Lung (tissue), 12 donors: Measurements from ENCODE around the gene HSP90AB1. TPM values are rescaled to one million over a fixed set of nuclear protein-coding genes. Genes with fewer than 3 reads are reported as not detected.
A peak's percentile ranks its signal among the peaks of the same experiment; 100 is the strongest.

Experiments used
- ATAC-seq: fragments of 200-7000 bp; cut with Tn5 transposase; one replicate; pipeline ENCODE4 v1.9.1; 2020; ENCODE audit warnings: moderate number of reproducible peaks; ENCODE audit not compliant: insufficient read depth, low FRiP score
- DNase-seq, 3 donors: peaks; one replicate each; pipeline ENCODE4 v3.0.0-alpha.2; 2013 to 2017
- H3K27ac ChIP-seq, 2 donors: one replicate each; pipeline ENCODE4 v1.5.1; 2013; ENCODE audit warnings: mild to moderate bottlenecking in 2 of 2, moderate library complexity in 2 of 2, control low read depth in 1 of 2, inconsistent platforms in 1 of 2, low read depth in 1 of 2, low read length in 1 of 2
- H3K27me3 ChIP-seq, 3 donors: one replicate each; pipeline ENCODE4 v1.5.1; 2013; ENCODE audit warnings: low read length in 2 of 3; ENCODE audit not compliant: control insufficient read depth in 3 of 3, insufficient read depth in 3 of 3
- H3K36me3 ChIP-seq, 4 donors: one replicate each; pipeline ENCODE4 v1.5.1; 2013; ENCODE audit warnings: low read length in 4 of 4, mild to moderate bottlenecking in 1 of 4, moderate library complexity in 1 of 4; ENCODE audit not compliant: control insufficient read depth in 4 of 4, insufficient read depth in 4 of 4
- H3K4me1 ChIP-seq, 5 donors: one replicate each; pipeline ENCODE4 v1.5.1; 2013; ENCODE audit warnings: low read length in 5 of 5, mild to moderate bottlenecking in 2 of 5, moderate library complexity in 1 of 5; ENCODE audit not compliant: control insufficient read depth in 5 of 5, insufficient read depth in 5 of 5
- H3K4me3 ChIP-seq: one replicate; pipeline ENCODE4 v1.5.1; 2013; ENCODE audit warnings: mild to moderate bottlenecking, control low read depth, moderate library complexity
- H3K9ac ChIP-seq, 2 donors: one replicate each; pipeline ENCODE4 v1.5.1; 2013; ENCODE audit warnings: low read length in 2 of 2, control low read depth in 1 of 2; ENCODE audit not compliant: insufficient read depth in 1 of 2
- H3K9me3 ChIP-seq, 4 donors: one replicate each; pipeline ENCODE4 v1.5.1; 2013; ENCODE audit warnings: low read length in 3 of 4, mild to moderate bottlenecking in 1 of 4, moderate library complexity in 1 of 4; ENCODE audit not compliant: control insufficient read depth in 4 of 4, insufficient read depth in 3 of 4
- CTCF ChIP-seq: IDR thresholded peaks from 2 replicates; pipeline ENCODE4 v1.5.1; 2012; ENCODE audit warnings: mild to moderate bottlenecking; ENCODE audit errors: control extremely low read depth, extremely low read depth
- WGBS, 2 donors: extraction: QIAGEN DNeasy Blood & Tissue Kit; methylation state at CpG; one replicate each; pipeline ENCODE4 v1.1.7; 2013; 5-methylcytosine and 5-hydroxymethylcytosine counted together
- polyA plus RNA-seq, 2 donors: library from polyadenylated mRNA; stranded (reverse); fragments of 200-250 nt; gene quantifications; one replicate each; pipeline ENCODE4 v1.2.1, GENCODE V29; 2013
- total RNA-seq, 2 donors: library from RNA; depleted of rRNA in 1 of 2; stranded (reverse); fragments of >200 nt in 1 of 2; gene quantifications; one replicate each; pipeline ENCODE4 v1.2.1, GENCODE V29; 2014 to 2021
- donor health status: control.
- donor health status: control.
- donor health status: Bipolar disorder and iron deficiency.
- donor health status: healthy.
- donor health status: DM: yes; HTN: yes; CAD: no.

HSP90AB1 gene
- total and polyA plus RNA-seq, 4 donors: 289 to 700 (median 509) TPM

DNA sequence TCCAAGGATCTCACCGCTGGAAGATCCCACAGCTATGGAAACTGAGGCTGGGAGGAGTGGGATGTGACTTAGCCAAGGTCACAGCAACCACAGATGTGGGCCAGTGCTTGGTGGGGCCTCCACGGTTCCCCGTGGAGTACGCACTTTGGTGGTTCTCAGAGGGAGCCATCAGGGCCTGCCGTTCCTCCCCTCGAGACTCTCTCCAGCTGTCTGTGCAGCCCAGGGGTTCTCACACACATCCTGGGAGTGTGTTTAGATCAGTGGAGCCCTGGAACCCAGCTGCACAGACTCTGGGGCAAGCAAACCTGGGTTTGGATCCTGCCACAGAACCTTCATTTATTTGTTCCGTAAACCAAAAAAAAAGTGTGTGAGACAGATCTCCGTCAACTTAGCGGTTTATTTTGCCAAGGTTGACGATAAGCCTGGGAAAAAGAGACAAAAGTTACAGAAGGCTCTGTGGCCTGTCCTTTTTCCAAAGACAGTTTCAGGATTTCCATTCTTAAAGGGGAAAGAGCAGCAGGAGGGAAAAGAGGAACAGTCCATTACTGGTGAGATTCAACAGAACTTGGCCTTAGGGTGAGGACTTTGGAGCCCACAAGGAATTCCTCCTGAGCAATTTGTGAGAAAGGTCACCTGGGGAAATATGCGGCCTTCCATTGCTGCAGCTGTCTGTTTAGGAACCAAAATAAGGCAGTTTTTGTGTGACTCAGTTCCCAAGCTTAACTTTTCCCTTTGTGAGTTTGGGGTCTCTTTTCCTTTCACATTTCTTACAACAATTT lies 43.7 kb upstream of the HSP90AB1 start:
- 91 to 93% methylated on average over 11 of the region's 11 CpGs for WGBS, 2 donors
- ATAC-seq (no peak), DNase-seq (no peak)
- Histone ChIP-seq H3K4me1 (peaks cover 0 to 3% (median 0%) of the 10 kb centered on the region in 5 donors), H3K9me3 (no peaks in the 10 kb centered on the region), H3K4me3 (no peak overlapping the region), H3K27ac (peak overlapping the region in 1 of 2 donors; percentile 56), H3K9ac (no peak overlapping the region), H3K27me3 (no peaks in the 10 kb centered on the region), H3K36me3 (no peaks in the 10 kb centered on the region)
- no peak for TF ChIP-seq CTCF

DNA sequence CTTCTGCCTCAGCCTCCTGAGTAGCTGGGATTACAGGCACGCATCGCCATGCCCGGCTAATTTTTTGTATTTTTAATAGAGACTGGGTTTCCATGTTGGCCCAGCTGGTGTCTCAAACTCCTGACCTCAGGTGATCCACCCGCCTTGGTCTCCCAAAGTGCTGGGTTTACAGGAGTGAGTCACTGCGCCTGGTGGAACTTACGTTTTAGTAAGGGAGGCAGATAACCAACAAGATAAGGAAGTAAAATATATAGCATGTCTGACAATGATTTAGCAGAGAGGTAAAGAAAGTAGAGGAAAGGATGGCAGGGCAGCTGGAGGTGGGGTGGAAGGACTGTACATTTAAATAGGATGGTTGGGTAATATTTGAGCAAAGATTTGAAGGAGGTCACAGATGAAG lies 42.9 kb upstream of the HSP90AB1 start:
- Histone ChIP-seq H3K4me1 (peaks cover 0 to 3% (median 0%) of the 10 kb centered on the region in 5 donors), H3K36me3 (no peaks in the 10 kb centered on the region), H3K4me3 (no peak overlapping the region), H3K27ac (no peak overlapping the region), H3K27me3 (no peaks in the 10 kb centered on the region), H3K9me3 (no peaks in the 10 kb centered on the region), H3K9ac (no peak overlapping the region)
- ATAC-seq: no peak
- no peak for TF ChIP-seq CTCF
- 88% methylated on average over 6 of the region's 6 CpGs for WGBS, 2 donors
- DNase-seq: no peak

GRCh38 chr6:44207966-44208365 lies 38.9 kb upstream of the HSP90AB1 start:
- Histone ChIP-seq H3K9ac (no peak overlapping the region), H3K27ac (no peak overlapping the region), H3K4me3 (no peak overlapping the region), H3K9me3 (no peaks in the 10 kb centered on the region), H3K4me1 (no peaks in the 10 kb centered on the region), H3K27me3 (no peaks in the 10 kb centered on the region), H3K36me3 (no peaks in the 10 kb centered on the region)
- ATAC-seq (no peak), DNase-seq (no peak)
- 94% methylated on average over 6 of the region's 6 CpGs for WGBS, 2 donors
- no peak for TF ChIP-seq CTCF

GRCh38 chr6:44211284-44211683 lies 35.6 kb upstream of the HSP90AB1 start:
- no peaks in the 10 kb centered on the region for H3K36me3 ChIP-seq
- H3K9me3 ChIP-seq: no peaks in the 10 kb centered on the region
- H3K4me3 ChIP-seq: no peak overlapping the region
- 63 to 80% methylated on average over 3 of the region's 3 CpGs for WGBS, 2 donors
- peaks cover 0 to 5% (median 0%) of the 10 kb centered on the region in 5 donors for H3K4me1 ChIP-seq
- no peak overlapping the region for H3K9ac ChIP-seq
- no peak overlapping the region for H3K27ac ChIP-seq
- no peak for ATAC-seq
- no peak for DNase-seq
- TF ChIP-seq CTCF: no peak
- no peaks in the 10 kb centered on the region for H3K27me3 ChIP-seq
